ENCODE results near the gene NAGK. TPM values are rescaled to one million over a fixed set of nuclear protein-coding genes. Genes with fewer than 3 reads are reported as not detected.

Gene NAGK
- total RNA-seq, 2 donors from 2014 or later: 72.6 to 80.8 TPM

DNA sequence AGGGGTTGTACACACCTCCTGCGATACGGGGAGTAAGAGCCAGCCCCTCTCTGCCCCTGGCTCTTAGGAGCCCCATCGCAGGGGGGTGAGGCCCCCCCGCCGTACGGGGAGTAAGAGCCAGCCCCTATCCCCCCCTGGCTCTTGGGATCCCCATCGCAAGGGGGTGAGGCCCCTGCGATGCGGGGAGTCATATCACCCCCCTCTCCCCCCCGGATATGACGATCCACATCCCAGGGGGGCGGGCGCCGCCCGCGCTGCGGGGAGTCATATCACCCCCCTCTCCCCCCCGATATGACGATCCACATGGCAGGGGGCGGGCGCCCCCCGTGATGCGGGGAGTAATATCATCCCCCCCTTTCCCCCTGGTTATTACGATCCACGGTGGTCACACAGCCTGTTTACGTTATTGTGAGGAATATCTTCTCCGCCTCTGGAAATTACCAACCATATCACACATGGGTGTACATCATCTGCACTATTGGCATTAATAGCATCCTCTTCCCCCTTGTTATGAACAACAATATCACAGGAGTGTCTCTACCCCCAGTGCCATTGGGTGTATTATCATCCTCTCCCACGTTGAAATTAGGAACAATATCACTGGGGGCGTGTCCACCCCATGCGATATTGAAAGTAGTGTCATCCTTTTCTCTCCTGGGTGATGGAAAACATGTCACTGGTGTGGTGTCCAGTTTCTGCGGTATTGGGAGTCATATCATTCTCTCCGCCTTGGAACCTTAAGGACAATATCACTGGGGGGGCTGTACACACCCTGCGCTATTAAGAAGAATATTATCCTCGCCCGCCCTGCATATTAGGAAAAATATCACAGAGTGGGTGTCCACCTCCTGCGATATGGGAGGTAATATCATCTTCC lies 24.7 kb upstream of the NAGK start:
- peaks cover 19% of the 10 kb centered on the region for H3K27me3 Mint-ChIP-seq (ENCODE audit: insufficient read depth)
- no peaks in the 10 kb centered on the region for H3K36me3 Mint-ChIP-seq (ENCODE audit: low read depth)
- Histone ChIP-seq H3K9ac (ENCODE audit: extremely low read depth, low read length, poor library complexity, severe bottlenecking) (no peak overlapping the region), H3K4me1 (ENCODE audit: control insufficient read depth, insufficient read depth, low read length) (no peaks in the 10 kb centered on the region), H3K27ac (ENCODE audit: low read depth, low read length) (no peak overlapping the region), H3K36me3 (ENCODE audit: control insufficient read depth, insufficient read depth, low read length) (no peaks in the 10 kb centered on the region), H3K27me3 (ENCODE audit: control insufficient read depth, insufficient read depth, low read length, poor library complexity, severe bottlenecking) (peaks cover 25% of the 10 kb centered on the region), H3K4me3 (ENCODE audit: low read length) (no peak overlapping the region), H3K9me3 (ENCODE audit: control insufficient read depth, low read length) (no peaks in the 10 kb centered on the region)
- DNase-seq: no peak
- H3K9me3 Mint-ChIP-seq: no peaks in the 10 kb centered on the region
- H3K4me1 Mint-ChIP-seq: no peaks in the 10 kb centered on the region
- no peak overlapping the region for H3K27ac Mint-ChIP-seq
- TF ChIP-seq, protein P1, sequence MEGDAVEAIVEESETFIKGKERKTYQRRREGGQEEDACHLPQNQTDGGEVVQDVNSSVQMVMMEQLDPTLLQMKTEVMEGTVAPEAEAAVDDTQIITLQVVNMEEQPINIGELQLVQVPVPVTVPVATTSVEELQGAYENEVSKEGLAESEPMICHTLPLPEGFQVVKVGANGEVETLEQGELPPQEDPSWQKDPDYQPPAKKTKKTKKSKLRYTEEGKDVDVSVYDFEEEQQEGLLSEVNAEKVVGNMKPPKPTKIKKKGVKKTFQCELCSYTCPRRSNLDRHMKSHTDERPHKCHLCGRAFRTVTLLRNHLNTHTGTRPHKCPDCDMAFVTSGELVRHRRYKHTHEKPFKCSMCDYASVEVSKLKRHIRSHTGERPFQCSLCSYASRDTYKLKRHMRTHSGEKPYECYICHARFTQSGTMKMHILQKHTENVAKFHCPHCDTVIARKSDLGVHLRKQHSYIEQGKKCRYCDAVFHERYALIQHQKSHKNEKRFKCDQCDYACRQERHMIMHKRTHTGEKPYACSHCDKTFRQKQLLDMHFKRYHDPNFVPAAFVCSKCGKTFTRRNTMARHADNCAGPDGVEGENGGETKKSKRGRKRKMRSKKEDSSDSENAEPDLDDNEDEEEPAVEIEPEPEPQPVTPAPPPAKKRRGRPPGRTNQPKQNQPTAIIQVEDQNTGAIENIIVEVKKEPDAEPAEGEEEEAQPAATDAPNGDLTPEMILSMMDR (conservative IDR thresholded peaks at IDR 0.05): no peak
- no peak overlapping the region for H3K4me3 Mint-ChIP-seq
- 84 to 90% methylated on average over 10 to 33 of the region's 36 CpGs for WGBS, 2 experiments (ENCODE audit: insufficient coverage in 1 of 2, insufficient read length in 1 of 2)

DNA sequence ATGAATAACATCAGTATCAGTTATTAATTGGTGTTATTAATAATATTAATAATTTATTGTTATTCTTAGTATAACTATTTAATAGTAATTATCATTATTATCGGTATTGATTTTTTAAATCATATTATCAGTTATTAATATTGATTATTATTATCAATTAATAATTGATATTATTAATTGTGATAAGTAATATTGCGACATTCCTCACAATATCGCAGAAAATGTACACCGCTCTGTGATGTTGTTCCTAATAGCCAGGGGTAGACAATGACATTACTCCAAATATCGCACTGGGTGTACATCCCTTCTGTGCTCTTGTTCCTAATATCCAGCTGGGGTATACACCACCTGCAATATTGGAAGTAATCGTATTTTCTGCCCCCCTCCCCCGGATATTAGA lies 23.3 kb upstream of the NAGK start:
- TF ChIP-seq, protein P1 (conservative IDR thresholded peaks at IDR 0.05): no peak
- Histone ChIP-seq H3K4me3 (ENCODE audit: low read length) (no peak overlapping the region), H3K4me1 (ENCODE audit: control insufficient read depth, insufficient read depth, low read length) (no peaks in the 10 kb centered on the region), H3K27ac (ENCODE audit: low read depth, low read length) (no peak overlapping the region), H3K9ac (ENCODE audit: extremely low read depth, low read length, poor library complexity, severe bottlenecking) (no peak overlapping the region), H3K27me3 (ENCODE audit: control insufficient read depth, insufficient read depth, low read length, poor library complexity, severe bottlenecking) (peaks cover 20% of the 10 kb centered on the region), H3K36me3 (ENCODE audit: control insufficient read depth, insufficient read depth, low read length) (no peaks in the 10 kb centered on the region), H3K9me3 (ENCODE audit: control insufficient read depth, low read length) (no peaks in the 10 kb centered on the region)
- H3K4me1 Mint-ChIP-seq: no peaks in the 10 kb centered on the region
- no peak overlapping the region for H3K27ac Mint-ChIP-seq
- no peaks in the 10 kb centered on the region for H3K9me3 Mint-ChIP-seq
- no peak for DNase-seq
- H3K4me3 Mint-ChIP-seq: no peak overlapping the region
- WGBS, 2 experiments (ENCODE audit: insufficient coverage in 1 of 2, insufficient read length in 1 of 2): 94 to 100% methylated on average over 6 of the region's 7 CpGs
- peaks cover 19% of the 10 kb centered on the region for H3K27me3 Mint-ChIP-seq (ENCODE audit: insufficient read depth)
- H3K36me3 Mint-ChIP-seq (ENCODE audit: low read depth): no peaks in the 10 kb centered on the region

DNA sequence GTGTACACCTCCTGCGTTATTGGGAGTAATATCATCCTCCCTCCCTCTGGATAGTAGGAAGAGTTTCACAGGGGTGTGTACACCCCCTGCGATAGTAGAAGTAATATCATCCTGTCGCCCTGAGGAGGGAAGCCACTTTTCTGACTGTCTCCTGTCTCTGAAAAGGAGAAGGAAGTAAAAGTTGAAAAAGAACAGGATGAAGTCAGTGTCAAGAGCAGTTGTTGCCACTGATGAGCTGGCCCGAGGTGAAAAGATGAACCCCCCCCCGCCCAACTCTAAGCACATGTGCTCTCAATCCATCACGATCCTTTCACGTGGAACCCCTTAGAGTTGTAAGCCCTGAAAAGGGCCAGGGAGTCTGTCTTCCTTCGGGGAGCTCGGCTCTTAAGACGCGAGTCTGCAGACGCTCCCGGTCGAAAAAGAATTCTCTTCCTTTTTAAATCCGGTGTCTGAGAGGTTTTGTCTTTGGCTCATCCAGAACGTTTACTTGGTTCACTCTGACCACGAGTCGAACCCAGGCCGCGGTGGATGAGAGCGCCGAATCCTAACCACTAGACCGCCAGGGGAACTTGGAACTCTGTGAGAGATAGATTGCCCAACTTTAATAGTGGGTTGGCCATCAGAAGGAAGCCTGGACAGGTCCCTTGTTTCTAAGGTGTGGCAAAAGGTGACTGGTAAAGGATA lies 22.4 kb upstream of the NAGK start:
- WGBS, 2 experiments (ENCODE audit: insufficient coverage in 1 of 2, insufficient read length in 1 of 2): 85 to 87% methylated on average over 14 to 22 of the region's 23 CpGs
- Mint-ChIP-seq H3K4me1 (no peaks in the 10 kb centered on the region), H3K27ac (no peak overlapping the region), H3K4me3 (no peak overlapping the region), H3K9me3 (no peaks in the 10 kb centered on the region), H3K27me3 (ENCODE audit: insufficient read depth) (peaks cover 15% of the 10 kb centered on the region), H3K36me3 (ENCODE audit: low read depth) (no peaks in the 10 kb centered on the region)
- TF ChIP-seq, protein P1 (conservative IDR thresholded peaks at IDR 0.05): no peak
- Histone ChIP-seq H3K27ac (ENCODE audit: low read depth, low read length) (no peak overlapping the region), H3K9me3 (ENCODE audit: control insufficient read depth, low read length) (no peaks in the 10 kb centered on the region), H3K27me3 (ENCODE audit: control insufficient read depth, insufficient read depth, low read length, poor library complexity, severe bottlenecking) (peaks cover 11% of the 10 kb centered on the region), H3K36me3 (ENCODE audit: control insufficient read depth, insufficient read depth, low read length) (no peaks in the 10 kb centered on the region), H3K4me3 (ENCODE audit: low read length) (no peak overlapping the region), H3K4me1 (ENCODE audit: control insufficient read depth, insufficient read depth, low read length) (no peaks in the 10 kb centered on the region), H3K9ac (ENCODE audit: extremely low read depth, low read length, poor library complexity, severe bottlenecking) (no peak overlapping the region)
- no peak for DNase-seq
